ENCODE measurements around the gene G6PC3. TPM values are rescaled to one million over a fixed set of nuclear protein-coding genes. Genes with fewer than 3 reads are reported as not detected.

Gene G6PC3
- polyA plus RNA-seq, 1 of the 3 experiments (the other 2 are of a cell fraction): 166 TPM

- H3K9me3 ChIP-seq: no peaks in the 10 kb centered on the region
- H3K4me2 ChIP-seq: no peak overlapping the region
- peaks cover 8% of the 10 kb centered on the region for H3F3A ChIP-seq (replicated peaks; ENCODE audit: insufficient read depth)
- H3K9ac ChIP-seq: no peak overlapping the region
- peaks cover 0 to 3% of the 10 kb centered on the region in 2 experiments; a peak in 1 of 4 replicates for H3K4me1 ChIP-seq (ENCODE audit: control insufficient read depth in 1 of 2, insufficient read depth in 2 of 2, low read depth in 1 of 2, low read length in 1 of 2)
- H3K27ac ChIP-seq (ENCODE audit: low read depth in 2 of 2, low read length in 1 of 2): no peak overlapping the region
- H3K4me3 ChIP-seq (ENCODE audit: low read depth in 2 of 2, low read length in 1 of 2): no peak overlapping the region
- H2AFZ ChIP-seq (ENCODE audit: low read depth): no peak overlapping the region
- no peak for TF ChIP-seq YY1 (IDR thresholded peaks at IDR 0.05; ENCODE audit: low read depth)
- TF ChIP-seq CTCF (IDR thresholded peaks at IDR 0.05): no peak
- no peak for TF ChIP-seq TCF12 (IDR thresholded peaks at IDR 0.05)
- TF ChIP-seq RXRA (IDR thresholded peaks at IDR 0.05; ENCODE audit: borderline replicate concordance, low read depth): no peak
- no peak for TF ChIP-seq IRF3 (IDR thresholded peaks at IDR 0.05; ENCODE audit: low read depth, low read length)
- TF ChIP-seq RAD21 (IDR thresholded peaks at IDR 0.05; ENCODE audit: low read length): no peak
- no peak for TF ChIP-seq MXI1 (IDR thresholded peaks at IDR 0.05; ENCODE audit: low read depth, low read length)
- no peak for TF ChIP-seq TEAD4 (IDR thresholded peaks at IDR 0.05; ENCODE audit: borderline replicate concordance, insufficient read depth)
- TF ChIP-seq JUND (IDR thresholded peaks at IDR 0.05): no peak
- TF ChIP-seq GABPA (IDR thresholded peaks at IDR 0.05; ENCODE audit: low read depth): no peak
- no peak for TF ChIP-seq TAF1 (IDR thresholded peaks at IDR 0.05; ENCODE audit: borderline replicate concordance, low read depth, low read length)
- TF ChIP-seq EZH2phosphoT487 (IDR thresholded peaks at IDR 0.05; ENCODE audit: borderline replicate concordance, low read depth): no peak
- no peak for TF ChIP-seq USF1 (IDR thresholded peaks at IDR 0.05; ENCODE audit: borderline replicate concordance, low read depth)
- no peak for TF ChIP-seq USF2 (IDR thresholded peaks at IDR 0.05; ENCODE audit: borderline replicate concordance, low read depth, low read length)
- no peak for TF ChIP-seq ZBTB33 (IDR thresholded peaks at IDR 0.05; ENCODE audit: borderline replicate concordance, low read depth)
- TF ChIP-seq NFIC (IDR thresholded peaks at IDR 0.05; ENCODE audit: borderline replicate concordance): no peak
- TF ChIP-seq FOXJ3 (CRISPR knock-in tag; IDR thresholded peaks at IDR 0.05): no peak
- no peak for DNase-seq
- POLR2A ChIA-PET: no interaction called here
- 99% methylated on average over 3 of the region's 3 CpGs for WGBS (ENCODE audit: low lambda C conversion rate)
- peaks cover 37% of the 10 kb centered on the region in 2 experiments for H3K36me3 ChIP-seq (replicated peaks in 1 of 2; ENCODE audit: control insufficient read depth in 1 of 2, insufficient read depth in 2 of 2, low read length in 1 of 2)
- H3K79me2 ChIP-seq (ENCODE audit: insufficient read depth): no peaks in the 10 kb centered on the region; the same call in 1 of the 2 replicates
- H3K9me2 ChIP-seq: no peaks in the 10 kb centered on the region
- H3K27me3 ChIP-seq (ENCODE audit: insufficient read depth): no peaks in the 10 kb centered on the region
- no peaks in the 10 kb centered on the region for H4K20me1 ChIP-seq (ENCODE audit: insufficient read depth)
- CTCF ChIA-PET: interaction anchor here (1.2 to 3.2 kb wide), 3 partner anchors 11 to 152 kb away, joined by 3 to 15 read pairs (median 12); no protein-coding TSS in a partner anchor
Measured at GRCh38 chr17:44030482-44030881, 40.1 kb upstream of the G6PC3 start.
